DND-41 (cell line): ENCODE data around the gene TKFC.
"Not testable (repeated sequence)": the region's sequence is repeated elsewhere in the genome, so short reads cannot be mapped to it uniquely, and the experiment has no call there.

Experiments
- CTCF ChIP-seq: IDR thresholded peaks from 2 replicates; pipeline ENCODE4 v1.5.1; 2012; ENCODE audit warnings: borderline replicate concordance, low read length, moderate library complexity, mild to moderate bottlenecking; ENCODE audit not compliant: poor library complexity, severe bottlenecking; ENCODE audit errors: extremely low read depth
- EZH2 ChIP-seq: IDR thresholded peaks from 3 replicates; pipeline ENCODE4 v1.6.1; 2012; ENCODE audit warnings: borderline replicate concordance, low read depth, mild to moderate bottlenecking, moderate library complexity, low read length, inconsistent platforms; ENCODE audit not compliant: severe bottlenecking

GRCh38 chr11:61383859-61384258 is 50.8 kb downstream of the TKFC start:
- TF ChIP-seq CTCF, EZH2: not testable (repeated sequence)
